ENCODE results near the gene TMEM44.

Gene TMEM44

DNA sequence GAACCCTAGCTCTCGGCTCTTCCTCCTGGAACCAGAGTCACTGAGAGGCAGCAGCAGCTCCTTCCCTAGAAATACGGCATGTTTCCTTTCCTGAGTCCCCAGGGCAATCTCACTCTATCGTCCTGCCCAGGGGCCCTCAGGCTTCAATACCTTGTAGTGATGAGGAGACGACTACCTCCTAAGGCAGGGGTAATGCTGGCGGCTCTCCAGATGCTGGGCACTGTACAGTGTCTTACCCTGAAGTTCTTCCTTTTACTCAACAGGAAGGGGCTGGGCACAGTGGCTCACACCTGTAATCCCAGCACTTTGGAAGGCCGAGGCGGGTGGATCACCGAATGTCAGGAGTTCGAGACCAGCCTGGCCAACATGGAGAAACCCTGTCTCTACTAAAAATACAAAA, 13.5 kb downstream of the TMEM44 start:
- no peaks in the 10 kb centered on the region for H3K9me2 ChIP-seq (replicated peaks; ENCODE audit: low read depth, low read length)
- no peaks in the 10 kb centered on the region for H4K20me1 ChIP-seq (ENCODE audit: insufficient read depth, low read length, poor library complexity, severe bottlenecking)
- no peaks in the 10 kb centered on the region for H3K9me3 ChIP-seq (ENCODE audit: insufficient read depth, low read depth, low read length)
- no peak for TF ChIP-seq EZH2phosphoT487 (IDR thresholded peaks at IDR 0.05; ENCODE audit: borderline replicate concordance)
- TF ChIP-seq, protein P1, sequence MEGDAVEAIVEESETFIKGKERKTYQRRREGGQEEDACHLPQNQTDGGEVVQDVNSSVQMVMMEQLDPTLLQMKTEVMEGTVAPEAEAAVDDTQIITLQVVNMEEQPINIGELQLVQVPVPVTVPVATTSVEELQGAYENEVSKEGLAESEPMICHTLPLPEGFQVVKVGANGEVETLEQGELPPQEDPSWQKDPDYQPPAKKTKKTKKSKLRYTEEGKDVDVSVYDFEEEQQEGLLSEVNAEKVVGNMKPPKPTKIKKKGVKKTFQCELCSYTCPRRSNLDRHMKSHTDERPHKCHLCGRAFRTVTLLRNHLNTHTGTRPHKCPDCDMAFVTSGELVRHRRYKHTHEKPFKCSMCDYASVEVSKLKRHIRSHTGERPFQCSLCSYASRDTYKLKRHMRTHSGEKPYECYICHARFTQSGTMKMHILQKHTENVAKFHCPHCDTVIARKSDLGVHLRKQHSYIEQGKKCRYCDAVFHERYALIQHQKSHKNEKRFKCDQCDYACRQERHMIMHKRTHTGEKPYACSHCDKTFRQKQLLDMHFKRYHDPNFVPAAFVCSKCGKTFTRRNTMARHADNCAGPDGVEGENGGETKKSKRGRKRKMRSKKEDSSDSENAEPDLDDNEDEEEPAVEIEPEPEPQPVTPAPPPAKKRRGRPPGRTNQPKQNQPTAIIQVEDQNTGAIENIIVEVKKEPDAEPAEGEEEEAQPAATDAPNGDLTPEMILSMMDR (conservative IDR thresholded peaks at IDR 0.05; ENCODE audit: low read length): no peak
- no peak overlapping the region for H3K9ac ChIP-seq (ENCODE audit: low read depth, low read length, poor library complexity, severe bottlenecking)
- no peaks in the 10 kb centered on the region for H3F3A ChIP-seq (ENCODE audit: low read depth)
- no peaks in the 10 kb centered on the region for H3K36me3 ChIP-seq (ENCODE audit: insufficient read depth, low read length)
- H3K4me3 ChIP-seq (ENCODE audit: low read length, poor library complexity, severe bottlenecking): no peak overlapping the region
- H3K4me1 ChIP-seq (ENCODE audit: insufficient read depth, low read length, poor library complexity, severe bottlenecking): peaks cover 15% of the 10 kb centered on the region
- H3K27me3 ChIP-seq (ENCODE audit: insufficient read depth, low read length, poor library complexity, severe bottlenecking): no peaks in the 10 kb centered on the region
- no peak overlapping the region for H2AFZ ChIP-seq (ENCODE audit: low read length)
- H3K79me2 ChIP-seq (ENCODE audit: insufficient read depth, low read length): no peaks in the 10 kb centered on the region
- H3K4me2 ChIP-seq (ENCODE audit: low read depth, low read length, poor library complexity, severe bottlenecking): no peak overlapping the region

DNA sequence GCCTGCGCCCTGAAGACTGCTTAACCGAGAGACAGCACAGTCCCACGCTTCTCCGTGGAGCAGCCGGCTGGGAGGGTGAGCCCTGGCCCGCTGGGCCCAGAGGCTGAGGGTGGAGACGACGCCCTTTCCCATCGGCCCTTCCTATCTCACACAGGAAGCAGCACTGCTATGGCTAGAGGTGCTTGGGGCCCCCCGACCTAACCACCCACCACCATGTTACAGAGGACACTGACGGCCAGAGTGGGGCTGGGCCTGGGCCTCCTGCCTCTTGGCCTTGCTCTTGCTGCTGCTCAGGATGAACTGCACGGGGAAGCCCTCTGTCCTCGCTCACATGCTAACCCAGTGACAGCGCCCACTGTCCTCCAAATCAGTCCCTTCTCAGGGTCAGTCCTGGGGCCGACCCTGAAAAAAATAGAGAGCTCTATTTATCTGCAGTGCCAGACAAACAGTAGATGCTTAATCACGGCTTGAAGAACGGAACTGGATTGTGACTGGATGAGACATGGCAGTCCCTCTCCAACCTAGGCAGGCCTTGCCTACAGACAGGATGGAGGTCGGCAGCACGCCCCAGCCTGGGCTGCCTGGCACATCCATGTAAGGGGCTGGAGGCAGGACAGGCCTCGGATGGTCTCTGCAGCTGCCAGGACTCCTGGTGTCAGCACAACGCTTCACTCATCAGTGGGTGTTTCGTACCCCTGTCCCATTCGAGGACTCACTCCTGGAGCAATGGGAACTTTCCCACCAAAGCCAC, 14.2 kb downstream of the TMEM44 start:
- H3K4me2 ChIP-seq (ENCODE audit: low read depth, low read length, poor library complexity, severe bottlenecking): no peak overlapping the region
- TF ChIP-seq, protein P1 (conservative IDR thresholded peaks at IDR 0.05; ENCODE audit: low read length): no peak
- no peak for TF ChIP-seq EZH2phosphoT487 (IDR thresholded peaks at IDR 0.05; ENCODE audit: borderline replicate concordance)
- H3K4me3 ChIP-seq (ENCODE audit: low read length, poor library complexity, severe bottlenecking): no peak overlapping the region
- H3K36me3 ChIP-seq (ENCODE audit: insufficient read depth, low read length): no peaks in the 10 kb centered on the region
- no peaks in the 10 kb centered on the region for H3K9me2 ChIP-seq (replicated peaks; ENCODE audit: low read depth, low read length)
- H3K79me2 ChIP-seq (ENCODE audit: insufficient read depth, low read length): no peaks in the 10 kb centered on the region
- peaks cover 15% of the 10 kb centered on the region for H3K4me1 ChIP-seq (ENCODE audit: insufficient read depth, low read length, poor library complexity, severe bottlenecking)
- H3F3A ChIP-seq (ENCODE audit: low read depth): no peaks in the 10 kb centered on the region
- no peak overlapping the region for H3K9ac ChIP-seq (ENCODE audit: low read depth, low read length, poor library complexity, severe bottlenecking)
- H2AFZ ChIP-seq (ENCODE audit: low read length): no peak overlapping the region
- H4K20me1 ChIP-seq (ENCODE audit: insufficient read depth, low read length, poor library complexity, severe bottlenecking): no peaks in the 10 kb centered on the region
- no peaks in the 10 kb centered on the region for H3K9me3 ChIP-seq (ENCODE audit: insufficient read depth, low read depth, low read length)
- no peaks in the 10 kb centered on the region for H3K27me3 ChIP-seq (ENCODE audit: insufficient read depth, low read length, poor library complexity, severe bottlenecking)

GRCh38 chr3:194617827-194618226, 15.4 kb downstream of the TMEM44 start:
- H3K36me3 ChIP-seq (ENCODE audit: insufficient read depth, low read length): no peaks in the 10 kb centered on the region
- peaks cover 15% of the 10 kb centered on the region for H3K4me1 ChIP-seq (ENCODE audit: insufficient read depth, low read length, poor library complexity, severe bottlenecking)
- H3K9me3 ChIP-seq (ENCODE audit: insufficient read depth, low read depth, low read length): no peaks in the 10 kb centered on the region
- H3K4me3 ChIP-seq (ENCODE audit: low read length, poor library complexity, severe bottlenecking): no peak overlapping the region
- H3F3A ChIP-seq (ENCODE audit: low read depth): no peaks in the 10 kb centered on the region
- H3K4me2 ChIP-seq (ENCODE audit: low read depth, low read length, poor library complexity, severe bottlenecking): no peak overlapping the region
- no peaks in the 10 kb centered on the region for H3K27me3 ChIP-seq (ENCODE audit: insufficient read depth, low read length, poor library complexity, severe bottlenecking)
- H4K20me1 ChIP-seq (ENCODE audit: insufficient read depth, low read length, poor library complexity, severe bottlenecking): no peaks in the 10 kb centered on the region
- H3K9ac ChIP-seq (ENCODE audit: low read depth, low read length, poor library complexity, severe bottlenecking): no peak overlapping the region
- TF ChIP-seq, protein P1 (conservative IDR thresholded peaks at IDR 0.05; ENCODE audit: low read length): no peak
- no peak for TF ChIP-seq EZH2phosphoT487 (IDR thresholded peaks at IDR 0.05; ENCODE audit: borderline replicate concordance)
- no peak overlapping the region for H2AFZ ChIP-seq (ENCODE audit: low read length)
- H3K9me2 ChIP-seq (replicated peaks; ENCODE audit: low read depth, low read length): no peaks in the 10 kb centered on the region
- no peaks in the 10 kb centered on the region for H3K79me2 ChIP-seq (ENCODE audit: insufficient read depth, low read length)

Measured in Loucy (cell line).